Measurements from ENCODE around the gene LRRIQ1.
"Not testable (repeated sequence)": the region's sequence is repeated elsewhere in the genome, so short reads cannot be mapped to it uniquely, and the experiment has no call there.

The LRRIQ1 gene

DNA sequence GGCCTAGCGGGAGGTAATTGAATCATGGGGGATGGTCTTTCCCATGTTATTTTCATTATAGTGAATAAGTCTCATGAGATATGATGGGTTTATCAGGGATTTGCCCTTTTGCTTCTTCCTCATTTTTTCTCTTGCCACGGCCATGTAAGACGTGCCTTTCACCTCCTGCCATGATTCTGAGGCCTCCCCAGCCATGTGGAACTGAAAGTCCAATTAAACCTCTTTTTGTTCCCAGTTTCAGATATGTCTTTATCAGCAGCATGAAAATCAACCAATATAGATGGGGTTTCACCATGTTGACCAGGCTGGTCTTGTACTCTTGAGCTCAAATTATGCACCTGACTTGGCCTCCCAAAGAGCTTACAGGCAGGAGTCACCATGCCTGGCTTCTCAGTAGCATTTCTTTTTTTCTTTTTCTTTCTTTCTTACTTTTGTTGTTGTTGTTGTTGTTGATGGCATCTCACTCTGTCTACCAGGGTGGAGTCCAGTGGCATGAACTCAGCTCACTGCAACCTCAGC lies 33.3 kb upstream of the LRRIQ1 start:
- no peak for TF ChIP-seq ZFX (IDR thresholded peaks at IDR 0.05)
- TF ChIP-seq, protein P1, sequence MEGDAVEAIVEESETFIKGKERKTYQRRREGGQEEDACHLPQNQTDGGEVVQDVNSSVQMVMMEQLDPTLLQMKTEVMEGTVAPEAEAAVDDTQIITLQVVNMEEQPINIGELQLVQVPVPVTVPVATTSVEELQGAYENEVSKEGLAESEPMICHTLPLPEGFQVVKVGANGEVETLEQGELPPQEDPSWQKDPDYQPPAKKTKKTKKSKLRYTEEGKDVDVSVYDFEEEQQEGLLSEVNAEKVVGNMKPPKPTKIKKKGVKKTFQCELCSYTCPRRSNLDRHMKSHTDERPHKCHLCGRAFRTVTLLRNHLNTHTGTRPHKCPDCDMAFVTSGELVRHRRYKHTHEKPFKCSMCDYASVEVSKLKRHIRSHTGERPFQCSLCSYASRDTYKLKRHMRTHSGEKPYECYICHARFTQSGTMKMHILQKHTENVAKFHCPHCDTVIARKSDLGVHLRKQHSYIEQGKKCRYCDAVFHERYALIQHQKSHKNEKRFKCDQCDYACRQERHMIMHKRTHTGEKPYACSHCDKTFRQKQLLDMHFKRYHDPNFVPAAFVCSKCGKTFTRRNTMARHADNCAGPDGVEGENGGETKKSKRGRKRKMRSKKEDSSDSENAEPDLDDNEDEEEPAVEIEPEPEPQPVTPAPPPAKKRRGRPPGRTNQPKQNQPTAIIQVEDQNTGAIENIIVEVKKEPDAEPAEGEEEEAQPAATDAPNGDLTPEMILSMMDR (conservative IDR thresholded peaks at IDR 0.05) = no peak
- H3K27ac ChIP-seq = no peak overlapping the region

DNA sequence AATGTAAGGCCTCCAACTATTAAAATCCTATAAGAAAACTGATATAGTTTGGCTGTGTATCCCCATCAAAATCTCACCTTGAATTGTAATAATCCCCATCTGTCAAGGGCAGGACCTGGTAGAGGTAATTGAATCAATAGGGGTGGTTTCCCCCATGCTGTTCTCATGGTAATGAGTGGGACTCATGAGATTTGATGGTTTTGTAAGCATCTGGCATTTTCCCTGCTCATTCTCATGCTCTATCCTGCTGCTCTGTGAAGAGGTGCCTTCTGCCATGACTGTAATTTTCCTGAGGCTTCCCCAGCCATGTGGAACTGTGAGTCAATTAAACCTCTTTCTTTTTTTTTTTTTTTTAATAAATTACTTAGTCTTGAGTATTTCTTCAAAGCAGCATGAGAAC lies 31.9 kb upstream of the LRRIQ1 start:
- TF ChIP-seq ZFX (IDR thresholded peaks at IDR 0.05) = no peak
- TF ChIP-seq, protein P1 (conservative IDR thresholded peaks at IDR 0.05) = no peak

DNA sequence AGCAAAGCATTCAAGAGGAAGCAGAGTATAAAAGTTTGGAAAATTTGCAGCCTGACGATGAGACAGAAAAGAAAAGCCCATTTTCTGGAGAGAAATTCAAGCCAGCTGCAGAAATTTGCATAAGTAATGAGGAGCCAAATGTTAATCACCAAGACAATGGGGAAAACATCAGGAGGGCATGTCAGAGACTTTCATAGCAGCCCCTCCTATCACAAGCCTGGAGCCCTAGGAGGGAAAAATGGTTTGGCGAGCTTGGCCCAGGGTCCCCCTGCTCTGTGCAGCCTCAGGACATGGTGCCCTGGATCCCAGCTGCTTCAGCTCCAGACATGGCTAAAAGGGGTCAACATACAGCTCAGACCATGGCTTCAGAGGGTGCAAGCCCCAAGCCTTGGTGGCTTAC lies 31.1 kb upstream of the LRRIQ1 start:
- not testable (repeated sequence) for H3K27ac ChIP-seq

More for the DNA sequence above, 31.9 kb upstream of the LRRIQ1 start:
- H3K27ac ChIP-seq = no peak overlapping the region

DNA sequence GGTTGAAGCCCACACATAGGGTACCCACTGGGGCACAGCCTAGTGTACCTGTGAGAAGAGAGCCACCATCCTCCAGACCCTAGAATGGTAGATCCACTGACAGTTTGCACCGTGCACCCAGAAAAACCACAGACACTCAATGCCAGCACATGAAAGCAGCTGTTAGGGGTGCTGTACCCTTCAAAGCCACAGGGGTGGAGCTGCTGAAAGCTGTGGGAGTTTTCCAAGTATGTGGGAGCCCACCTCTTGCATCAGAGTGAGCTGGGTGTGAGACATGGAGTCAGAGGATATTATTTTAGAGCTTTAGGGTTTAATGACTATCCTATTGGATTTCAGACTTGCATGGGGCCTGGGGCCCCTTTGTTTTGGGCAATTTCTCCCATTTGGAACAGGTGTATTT lies 30.5 kb upstream of the LRRIQ1 start:
- TF ChIP-seq ZFX (IDR thresholded peaks at IDR 0.05) = no peak
- TF ChIP-seq, protein P1 (conservative IDR thresholded peaks at IDR 0.05) = no peak
- H3K27ac ChIP-seq = no peak overlapping the region

DNA sequence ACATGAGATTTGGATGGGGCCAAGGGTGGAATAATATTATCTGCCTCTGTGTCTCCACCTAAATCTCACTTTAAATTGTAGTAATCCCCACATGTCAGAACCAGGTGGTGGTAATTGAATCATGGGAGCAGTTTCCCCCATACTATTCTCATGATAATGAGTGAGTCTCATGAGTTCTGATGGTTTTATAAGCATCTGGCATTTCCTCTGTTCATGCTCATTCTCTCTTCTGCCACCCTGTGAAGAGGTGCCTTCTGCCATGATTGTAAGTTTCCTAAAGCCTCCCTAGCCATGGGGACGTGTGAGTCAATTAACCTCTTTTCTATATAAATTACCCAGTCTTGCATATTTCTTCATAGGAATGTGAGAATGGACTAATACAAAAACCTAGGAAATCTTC lies 29.9 kb upstream of the LRRIQ1 start:
- TF ChIP-seq, protein P1 (conservative IDR thresholded peaks at IDR 0.05) = no peak
- TF ChIP-seq ZFX (IDR thresholded peaks at IDR 0.05) = no peak
- no peak overlapping the region for H3K27ac ChIP-seq

DNA sequence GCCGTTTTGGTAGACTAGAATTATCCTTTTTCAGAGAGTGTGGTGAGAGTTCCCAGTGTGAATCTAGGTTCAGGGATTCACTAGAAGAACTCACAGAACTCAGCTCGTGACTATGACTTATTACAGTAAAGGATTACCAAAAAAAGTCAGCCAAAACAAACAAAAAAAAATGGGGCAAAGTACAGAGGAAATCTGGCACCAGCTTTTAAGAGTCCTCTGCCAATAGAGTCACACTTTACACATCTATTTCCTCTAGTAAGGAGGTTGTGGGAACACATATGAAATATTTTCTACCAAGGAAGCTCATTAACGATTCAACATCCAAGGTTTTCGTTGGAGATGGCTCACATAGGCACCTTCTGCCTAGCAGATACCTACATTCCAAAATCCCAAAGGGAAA lies 28.3 kb upstream of the LRRIQ1 start:
- no peak for TF ChIP-seq ZFX (IDR thresholded peaks at IDR 0.05)
- TF ChIP-seq, protein P1 (conservative IDR thresholded peaks at IDR 0.05) = no peak
- no peak overlapping the region for H3K27ac ChIP-seq

DNA sequence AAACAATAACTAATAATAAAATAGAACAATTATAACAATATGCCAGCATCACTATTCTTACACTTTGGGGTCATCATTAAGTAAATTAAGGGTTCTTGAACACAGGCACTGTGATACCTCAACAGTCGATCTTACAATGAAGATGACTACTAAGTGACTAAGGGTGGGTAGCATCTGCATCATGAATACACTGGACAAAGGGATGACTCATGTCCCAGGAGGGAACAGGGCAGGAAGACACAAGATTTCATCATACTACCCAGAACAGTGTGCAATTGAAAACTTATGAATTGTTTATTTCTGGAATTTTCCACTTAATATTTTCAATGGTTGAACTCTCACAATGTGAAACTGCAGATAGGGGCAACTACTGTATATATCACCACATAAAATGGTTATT lies 19.7 kb upstream of the LRRIQ1 start:
- TF ChIP-seq, protein P1 (conservative IDR thresholded peaks at IDR 0.05) = no peak
- no peak for TF ChIP-seq ZFX (IDR thresholded peaks at IDR 0.05)
- no peak overlapping the region for H3K27ac ChIP-seq

DNA sequence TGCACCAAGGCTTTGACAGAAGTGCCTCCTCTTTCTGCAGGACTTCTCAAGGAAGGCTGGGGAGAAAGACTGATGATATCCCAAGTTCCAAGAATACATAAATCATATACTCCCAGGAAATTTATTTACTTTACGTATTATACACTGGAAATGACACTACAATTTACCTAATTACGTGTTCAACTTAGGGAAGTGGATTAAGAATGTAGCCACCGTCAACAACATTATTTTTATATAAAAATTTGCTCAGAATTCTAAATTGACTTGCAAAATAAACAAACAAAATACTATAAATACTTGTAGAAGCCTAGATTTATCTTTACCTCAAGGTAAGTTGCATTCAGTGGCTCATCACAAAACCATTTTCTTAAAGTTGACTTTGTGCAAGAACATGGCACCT lies 19.0 kb upstream of the LRRIQ1 start:
- H3K27ac ChIP-seq = no peak overlapping the region
- TF ChIP-seq, protein P1 (conservative IDR thresholded peaks at IDR 0.05) = no peak
